Measurements from ENCODE around the gene INTS2.
A peak's percentile ranks its signal among the peaks of the same experiment; 100 is the strongest.

The INTS2 gene

DNA sequence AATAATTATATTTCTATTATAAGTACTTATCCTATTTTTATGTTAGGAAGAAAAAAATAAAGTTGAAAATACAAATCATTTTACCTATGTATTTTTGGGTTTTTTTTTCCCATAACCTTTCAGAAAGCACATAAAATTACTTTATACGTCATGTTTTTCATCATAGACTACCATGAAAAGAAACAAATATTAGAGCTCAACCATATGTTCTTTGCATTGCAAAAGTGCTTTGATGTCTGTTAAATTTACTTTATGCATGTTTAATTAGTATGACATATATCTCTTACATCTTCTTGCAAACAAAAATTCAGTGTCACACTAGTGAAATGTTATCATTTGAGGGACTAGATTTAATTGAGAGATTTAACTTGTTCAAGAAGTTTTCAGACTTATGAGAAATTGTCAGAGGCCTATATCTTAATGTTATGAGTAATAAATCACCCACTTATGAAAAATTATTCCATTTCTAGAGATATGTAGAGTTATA lies 88.4 kb downstream of the INTS2 start:
- FAIRE-seq = no peak
- TF ChIP-seq CTCF (IDR thresholded peaks at IDR 0.05; ENCODE audit: insufficient read depth, missing control alignments) = no peak
- no peak for DNase-seq (ENCODE audit: insufficient read length, low spot score)

DNA sequence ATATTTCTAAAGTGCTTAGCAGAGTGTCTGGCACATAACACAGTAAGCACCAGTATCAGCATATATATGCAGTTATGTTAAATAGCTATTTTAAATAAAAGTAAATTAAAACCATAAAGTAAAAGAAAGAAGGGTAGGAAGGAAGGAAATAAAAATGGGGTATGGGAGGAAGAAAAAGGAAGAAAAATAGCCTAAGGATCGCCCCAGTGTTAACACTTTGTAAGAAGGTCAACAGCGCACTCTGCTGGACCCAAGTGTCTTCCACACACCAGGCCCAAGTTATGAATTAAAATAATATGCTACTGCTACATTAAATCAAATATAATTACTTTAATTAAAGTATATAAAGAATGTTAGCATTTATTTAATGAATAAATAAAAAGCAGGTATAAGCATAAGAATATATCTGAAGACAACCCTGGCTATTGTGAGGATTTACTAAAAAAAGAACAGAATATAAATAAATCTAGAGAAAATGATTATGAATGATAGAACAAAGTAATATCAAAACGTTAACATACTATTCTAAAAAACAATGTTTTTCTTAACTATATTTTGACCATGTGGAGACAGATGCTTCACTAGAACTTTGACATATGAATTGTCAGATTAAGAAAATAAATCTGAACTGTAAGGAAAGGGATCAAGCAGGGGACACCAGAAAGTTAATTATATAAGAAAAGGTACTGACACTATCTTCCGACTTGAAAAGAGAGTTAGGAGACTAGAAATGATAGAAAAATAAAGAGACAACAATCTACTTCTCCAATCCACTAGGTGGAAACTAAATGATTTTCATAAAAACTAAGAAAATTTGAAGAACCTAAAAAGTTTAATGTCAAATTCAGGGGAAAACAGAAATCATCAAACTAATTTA lies 90.4 kb downstream of the INTS2 start:
- peak; percentile 91 for TF ChIP-seq CTCF (IDR thresholded peaks at IDR 0.05; ENCODE audit: insufficient read depth, missing control alignments)
- peak; percentile 20 for DNase-seq (ENCODE audit: insufficient read length, low spot score)
- FAIRE-seq = no peak

- FAIRE-seq = no peak
- no peak for DNase-seq (ENCODE audit: insufficient read length, low spot score)
- TF ChIP-seq CTCF (IDR thresholded peaks at IDR 0.05; ENCODE audit: insufficient read depth, missing control alignments) = no peak
Observed at GRCh38 chr17:61836266-61837174, 91.3 kb downstream of the INTS2 start.

GRCh38 chr17:61835606-61836005 lies 92.2 kb downstream of the INTS2 start:
- FAIRE-seq (no peak), DNase-seq (ENCODE audit: insufficient read length, low spot score) (no peak)
- TF ChIP-seq CTCF (IDR thresholded peaks at IDR 0.05; ENCODE audit: insufficient read depth, missing control alignments) = no peak

DNA sequence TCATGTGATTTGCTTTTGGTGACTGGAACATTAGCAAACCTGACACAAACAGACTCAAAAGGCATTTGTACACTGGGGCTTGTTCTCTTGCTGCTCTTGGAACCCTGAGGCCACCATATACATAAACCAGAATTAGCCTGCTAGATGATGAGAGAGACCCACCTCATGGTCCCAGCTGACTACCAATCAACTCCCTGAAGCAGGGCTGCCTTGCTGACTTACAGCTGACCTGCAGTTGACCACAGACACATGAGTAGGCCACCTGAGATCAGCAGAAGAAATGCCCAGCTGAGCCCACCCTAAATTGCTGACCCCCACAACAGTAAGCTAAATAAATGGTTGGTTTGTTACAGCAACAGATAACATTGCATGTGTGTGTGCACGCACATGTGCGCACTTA lies 93.2 kb downstream of the INTS2 start:
- no peak for TF ChIP-seq CTCF (IDR thresholded peaks at IDR 0.05; ENCODE audit: insufficient read depth, missing control alignments)
- no peak for DNase-seq (ENCODE audit: insufficient read length, low spot score)
- no peak for FAIRE-seq

DNA sequence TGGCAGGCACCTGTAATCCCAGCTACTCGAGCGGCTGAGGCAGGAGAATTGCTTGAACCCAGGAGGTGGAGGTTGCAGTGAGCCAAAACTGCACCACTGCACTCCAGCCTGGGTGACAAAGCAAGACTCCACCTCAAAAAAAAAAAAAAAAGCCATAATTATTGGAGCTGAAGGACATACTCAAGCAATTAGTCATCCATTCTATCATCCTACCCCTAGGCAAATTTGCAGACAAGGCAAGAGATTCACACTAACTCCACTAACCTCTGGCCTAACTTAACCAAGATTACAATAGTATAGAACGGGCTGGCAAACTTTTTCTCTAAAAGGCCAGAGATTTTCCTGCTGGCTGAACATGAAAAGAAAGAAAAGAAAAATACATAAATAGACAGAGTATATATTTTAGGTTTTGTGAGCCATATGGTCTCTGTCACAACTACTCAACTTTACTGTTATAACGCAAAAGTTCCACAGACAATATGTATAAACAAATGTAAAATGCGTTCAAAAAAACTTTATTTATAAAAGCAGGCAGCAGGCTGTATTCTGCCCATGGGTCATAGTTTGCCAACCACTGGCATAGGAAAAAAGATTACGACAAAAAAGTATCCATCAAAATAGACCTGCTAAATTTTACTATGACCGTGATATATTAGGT lies 94.1 kb downstream of the INTS2 start:
- FAIRE-seq (no peak), DNase-seq (ENCODE audit: insufficient read length, low spot score) (no peak)
- TF ChIP-seq CTCF (IDR thresholded peaks at IDR 0.05; ENCODE audit: insufficient read depth, missing control alignments) = no peak

Measured in D721Med (cell line).